Neural progenitor cell (in vitro differentiated cells): Measurements from ENCODE around the gene MYLK2.

Experiments used
- EZH2 ChIP-seq: fragments of 200-600 bp; sonication (generic); IDR thresholded peaks from 2 replicates; pipeline ENCODE4 v1.6.1; 2017; ENCODE audit warnings: antibody characterized with exemption, mild to moderate bottlenecking, moderate library complexity
- TF ChIP-seq, protein P1 (sequence below): fragments of 200-600 bp; sonication (generic); IDR thresholded peaks from 2 replicates; pipeline ENCODE4 v1.5.1; 2017; ENCODE audit warnings: antibody characterized with exemption, mild to moderate bottlenecking

DNA sequence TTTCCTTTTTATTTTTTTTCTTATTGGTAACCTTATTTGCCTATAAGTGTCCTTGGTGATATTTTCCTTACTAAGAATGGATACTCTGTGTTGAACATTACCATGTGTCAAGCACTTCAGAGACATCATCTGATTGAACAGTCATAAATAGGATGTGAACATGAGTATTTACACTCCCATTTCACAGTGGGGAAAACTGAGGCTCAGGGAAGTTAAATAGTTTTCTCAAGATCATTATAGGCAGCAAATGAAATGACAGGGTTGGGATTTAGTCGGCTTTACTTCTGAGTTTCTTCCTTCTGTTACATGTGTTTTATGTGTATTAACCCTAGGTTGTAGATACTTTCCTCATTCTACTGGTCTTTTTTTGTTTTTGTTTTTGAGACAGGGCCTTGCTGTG is 44.7 kb upstream of the MYLK2 start:
- TF ChIP-seq, protein P1, sequence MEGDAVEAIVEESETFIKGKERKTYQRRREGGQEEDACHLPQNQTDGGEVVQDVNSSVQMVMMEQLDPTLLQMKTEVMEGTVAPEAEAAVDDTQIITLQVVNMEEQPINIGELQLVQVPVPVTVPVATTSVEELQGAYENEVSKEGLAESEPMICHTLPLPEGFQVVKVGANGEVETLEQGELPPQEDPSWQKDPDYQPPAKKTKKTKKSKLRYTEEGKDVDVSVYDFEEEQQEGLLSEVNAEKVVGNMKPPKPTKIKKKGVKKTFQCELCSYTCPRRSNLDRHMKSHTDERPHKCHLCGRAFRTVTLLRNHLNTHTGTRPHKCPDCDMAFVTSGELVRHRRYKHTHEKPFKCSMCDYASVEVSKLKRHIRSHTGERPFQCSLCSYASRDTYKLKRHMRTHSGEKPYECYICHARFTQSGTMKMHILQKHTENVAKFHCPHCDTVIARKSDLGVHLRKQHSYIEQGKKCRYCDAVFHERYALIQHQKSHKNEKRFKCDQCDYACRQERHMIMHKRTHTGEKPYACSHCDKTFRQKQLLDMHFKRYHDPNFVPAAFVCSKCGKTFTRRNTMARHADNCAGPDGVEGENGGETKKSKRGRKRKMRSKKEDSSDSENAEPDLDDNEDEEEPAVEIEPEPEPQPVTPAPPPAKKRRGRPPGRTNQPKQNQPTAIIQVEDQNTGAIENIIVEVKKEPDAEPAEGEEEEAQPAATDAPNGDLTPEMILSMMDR = no peak
- TF ChIP-seq EZH2 = no peak
